ENCODE measurements around the gene SMIM13.

Gene SMIM13

GRCh38 chr6:11132194-11132888 lies 38.7 kb downstream of the SMIM13 start:
- H3K4me3 ChIP-seq (ENCODE audit: low read depth, low read length), result no peak overlapping the region
- no peak for TF ChIP-seq CTCF (IDR thresholded peaks at IDR 0.05; ENCODE audit: low read depth, low read length, missing control alignments)
- DNase-seq (ENCODE audit: low read depth), result no peak

GRCh38 chr6:11133281-11133680 lies 39.6 kb downstream of the SMIM13 start:
- TF ChIP-seq CTCF (IDR thresholded peaks at IDR 0.05; ENCODE audit: low read depth, low read length, missing control alignments), result no peak
- no peak overlapping the region for H3K4me3 ChIP-seq (ENCODE audit: low read depth, low read length)
- DNase-seq (ENCODE audit: low read depth), result no peak

GRCh38 chr6:11136809-11137208 lies 43.2 kb downstream of the SMIM13 start:
- no peak for DNase-seq (ENCODE audit: low read depth)
- TF ChIP-seq CTCF (IDR thresholded peaks at IDR 0.05; ENCODE audit: low read depth, low read length, missing control alignments), result no peak
- H3K4me3 ChIP-seq (ENCODE audit: low read depth, low read length), result no peak overlapping the region

GRCh38 chr6:11139051-11139960 lies 45.7 kb downstream of the SMIM13 start:
- no peak for DNase-seq (ENCODE audit: low read depth)
- TF ChIP-seq CTCF (IDR thresholded peaks at IDR 0.05; ENCODE audit: low read depth, low read length, missing control alignments), result no peak

GRCh38 chr6:11140056-11140455 lies 46.4 kb downstream of the SMIM13 start:
- DNase-seq (ENCODE audit: low read depth), result no peak
- TF ChIP-seq CTCF (IDR thresholded peaks at IDR 0.05; ENCODE audit: low read depth, low read length, missing control alignments), result no peak
- no peak overlapping the region for H3K4me3 ChIP-seq (ENCODE audit: low read depth, low read length)

More at GRCh38 chr6:11139051-11139960, 45.7 kb downstream of the SMIM13 start:
- no peak overlapping the region for H3K4me3 ChIP-seq (ENCODE audit: low read depth, low read length)

- DNase-seq (ENCODE audit: low read depth), result no peak
- TF ChIP-seq CTCF (IDR thresholded peaks at IDR 0.05; ENCODE audit: low read depth, low read length, missing control alignments), result no peak
Measured at GRCh38 chr6:11141295-11141694, 47.7 kb downstream of the SMIM13 start.

More at GRCh38 chr6:11141295-11141694, 47.7 kb downstream of the SMIM13 start:
- no peak overlapping the region for H3K4me3 ChIP-seq (ENCODE audit: low read depth, low read length)
